Large intestine (tissue), 3 donors: Measurements from ENCODE around the gene AFF3. TPM values are rescaled to one million over a fixed set of nuclear protein-coding genes. Genes with fewer than 3 reads are reported as not detected.

ENCODE experiments used
- DNase-seq, 2 donors: peaks; one replicate each; pipeline versions ENCODE4 v3.0.0 to v3.0.0-alpha.2; 2013
- H3K27ac ChIP-seq: one replicate; pipeline ENCODE4 v1.5.1; 2013; ENCODE audit warnings: low read length
- H3K27me3 ChIP-seq: 2 replicates; pipeline ENCODE4 v1.6.1; 2013; ENCODE audit warnings: low read length; ENCODE audit not compliant: control insufficient read depth, insufficient read depth
- H3K36me3 ChIP-seq: 2 replicates; pipeline ENCODE4 v1.6.1; 2013; ENCODE audit warnings: low read length; ENCODE audit not compliant: control insufficient read depth, insufficient read depth
- H3K4me1 ChIP-seq: one replicate; pipeline ENCODE4 v1.6.1; 2013; ENCODE audit warnings: low read length; ENCODE audit not compliant: control insufficient read depth, insufficient read depth
- H3K4me3 ChIP-seq: one replicate; pipeline ENCODE4 v1.5.1; 2013; ENCODE audit warnings: low read length
- H3K9me3 ChIP-seq: one replicate; pipeline ENCODE4 v1.6.1; 2013; ENCODE audit warnings: mild to moderate bottlenecking, low read depth, low read length, moderate library complexity; ENCODE audit not compliant: control insufficient read depth
- WGBS: methylation state at CpG from one replicate; pipeline ENCODE4 v1.1.5; 2013; ENCODE audit warnings: low lambda C conversion rate; ENCODE audit not compliant: insufficient coverage; 5-methylcytosine and 5-hydroxymethylcytosine counted together
- polyA plus RNA-seq: library from polyadenylated mRNA; unstranded; fragments of 120-200 nt; gene quantifications from one replicate; pipeline ENCODE4 v1.2.1, GENCODE V29; 2013

The AFF3 gene
- polyA plus RNA-seq, 1 donor: 4.8 TPM

GRCh38 chr2:99572373-99573164, 569.8 kb downstream of the AFF3 start:
- H3K36me3 ChIP-seq: no peaks in the 10 kb centered on the region
- no peak overlapping the region for H3K4me3 ChIP-seq
- H3K9me3 ChIP-seq: no peaks in the 10 kb centered on the region
- peaks cover 19% of the 10 kb centered on the region for H3K4me1 ChIP-seq
- whole genome bisulfite sequencing: no CpG with 5 or more reads among the region's 13 CpGs
- DNase-seq: no peak
- H3K27ac ChIP-seq: no peak overlapping the region
- H3K27me3 ChIP-seq: no peaks in the 10 kb centered on the region

- Histone ChIP-seq H3K27me3 (no peaks in the 10 kb centered on the region), H3K9me3 (no peaks in the 10 kb centered on the region), H3K36me3 (no peaks in the 10 kb centered on the region), H3K27ac (no peak overlapping the region), H3K4me1 (peaks cover 19% of the 10 kb centered on the region), H3K4me3 (no peak overlapping the region)
- WGBS: no CpG with 5 or more reads among the region's 2 CpGs
- DNase-seq: no peak
Observed at GRCh38 chr2:99571954-99572353, 570.4 kb downstream of the AFF3 start.

GRCh38 chr2:99571533-99571932, 570.9 kb downstream of the AFF3 start:
- no peaks in the 10 kb centered on the region for H3K9me3 ChIP-seq
- H3K36me3 ChIP-seq: no peaks in the 10 kb centered on the region
- H3K4me3 ChIP-seq: no peak overlapping the region
- H3K4me1 ChIP-seq: peaks cover 19% of the 10 kb centered on the region
- no peak overlapping the region for H3K27ac ChIP-seq
- DNase-seq: no peak
- no CpG with 5 or more reads among the region's 4 CpGs for WGBS
- H3K27me3 ChIP-seq: no peaks in the 10 kb centered on the region

- DNase-seq: no peak
- no peaks in the 10 kb centered on the region for H3K9me3 ChIP-seq
- no CpG with 5 or more reads among the region's 4 CpGs for WGBS
- H3K4me1 ChIP-seq: peaks cover 19% of the 10 kb centered on the region
- H3K4me3 ChIP-seq: no peak overlapping the region
- no peak overlapping the region for H3K27ac ChIP-seq
- H3K27me3 ChIP-seq: no peaks in the 10 kb centered on the region
- H3K36me3 ChIP-seq: no peaks in the 10 kb centered on the region
Observed at GRCh38 chr2:99571021-99571420, 571.4 kb downstream of the AFF3 start.

DNA sequence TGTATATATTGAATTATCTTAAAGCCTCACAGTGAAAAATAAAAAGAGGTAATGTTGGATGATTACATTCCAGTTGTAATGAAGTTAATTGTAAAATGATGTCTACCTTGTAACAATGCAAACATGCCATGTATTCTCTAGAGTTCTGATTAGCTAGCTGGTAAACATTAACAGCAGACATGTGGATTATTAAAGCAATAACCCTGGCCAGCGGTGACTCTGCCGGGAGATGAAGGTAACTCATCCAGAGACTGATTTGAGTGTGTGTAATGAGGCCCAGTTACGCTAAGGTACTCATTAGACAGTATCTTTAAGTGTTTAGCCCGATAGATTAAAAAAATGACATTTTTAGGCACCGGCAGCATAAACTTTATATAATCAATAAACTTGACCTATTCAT, 573.0 kb downstream of the AFF3 start:
- no peaks in the 10 kb centered on the region for H3K27me3 ChIP-seq
- H3K27ac ChIP-seq: no peak overlapping the region
- no peaks in the 10 kb centered on the region for H3K9me3 ChIP-seq
- 28% methylated on average over 2 of the region's 5 CpGs for WGBS
- H3K4me1 ChIP-seq: peaks cover 19% of the 10 kb centered on the region
- DNase-seq: peak; percentile 37 to 69
- H3K36me3 ChIP-seq: no peaks in the 10 kb centered on the region
- no peak overlapping the region for H3K4me3 ChIP-seq

DNA sequence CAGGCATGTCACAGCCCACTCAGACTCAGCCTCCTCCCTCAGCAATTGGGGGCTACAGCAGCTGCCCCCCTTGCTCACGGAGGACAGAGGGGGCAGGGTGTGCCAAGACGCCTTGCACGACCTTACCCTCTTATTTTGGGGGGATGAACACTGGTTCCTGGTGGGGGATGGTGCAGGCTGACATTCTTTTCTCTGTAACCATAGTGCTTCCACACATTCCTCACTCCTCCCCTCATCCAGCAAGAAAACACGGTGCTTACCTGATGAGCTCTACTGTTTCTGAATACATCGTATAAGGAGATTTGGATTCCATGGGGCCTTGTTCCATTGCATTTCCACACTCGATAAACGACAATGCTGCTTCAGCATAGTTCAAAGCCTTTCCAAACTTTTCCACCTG, 577.2 kb downstream of the AFF3 start:
- Histone ChIP-seq H3K27me3 (no peaks in the 10 kb centered on the region), H3K27ac (no peak overlapping the region), H3K9me3 (no peaks in the 10 kb centered on the region), H3K4me3 (no peak overlapping the region), H3K36me3 (no peaks in the 10 kb centered on the region), H3K4me1 (peaks cover 16% of the 10 kb centered on the region)
- WGBS: no CpG with 5 or more reads among the region's 7 CpGs
- DNase-seq: no peak

DNA sequence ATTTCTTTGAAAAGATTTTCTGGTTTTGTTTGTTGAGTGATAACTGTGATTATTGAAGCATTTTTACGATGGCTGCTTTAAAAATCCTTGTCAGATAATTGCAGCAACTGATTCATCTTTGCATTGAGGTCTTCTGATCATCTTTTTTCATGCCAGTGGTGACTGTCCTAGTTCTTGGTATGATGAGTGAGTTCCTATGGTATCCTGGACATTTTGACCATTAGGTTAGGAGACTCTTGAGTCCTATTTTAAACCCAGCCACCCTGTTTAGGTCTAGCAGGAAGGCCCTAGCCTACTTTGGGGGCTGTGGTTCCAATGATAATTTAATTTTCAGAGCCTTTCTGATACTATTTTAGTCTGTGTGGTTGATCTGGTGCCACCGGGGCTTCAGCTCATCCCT, 579.9 kb downstream of the AFF3 start:
- Histone ChIP-seq H3K4me3 (no peak overlapping the region), H3K4me1 (peaks cover 4% of the 10 kb centered on the region), H3K27ac (no peak overlapping the region), H3K27me3 (no peaks in the 10 kb centered on the region), H3K36me3 (no peaks in the 10 kb centered on the region), H3K9me3 (no peaks in the 10 kb centered on the region)
- no peak for DNase-seq
- WGBS: no CpG with 5 or more reads among the region's 2 CpGs

GRCh38 chr2:99561804-99562203, 580.6 kb downstream of the AFF3 start:
- H3K4me1 ChIP-seq: peaks cover 4% of the 10 kb centered on the region
- no peaks in the 10 kb centered on the region for H3K27me3 ChIP-seq
- H3K27ac ChIP-seq: no peak overlapping the region
- WGBS: 80% methylated on average over 3 of the region's 3 CpGs
- DNase-seq: no peak
- no peaks in the 10 kb centered on the region for H3K9me3 ChIP-seq
- H3K4me3 ChIP-seq: no peak overlapping the region
- no peaks in the 10 kb centered on the region for H3K36me3 ChIP-seq

DNA sequence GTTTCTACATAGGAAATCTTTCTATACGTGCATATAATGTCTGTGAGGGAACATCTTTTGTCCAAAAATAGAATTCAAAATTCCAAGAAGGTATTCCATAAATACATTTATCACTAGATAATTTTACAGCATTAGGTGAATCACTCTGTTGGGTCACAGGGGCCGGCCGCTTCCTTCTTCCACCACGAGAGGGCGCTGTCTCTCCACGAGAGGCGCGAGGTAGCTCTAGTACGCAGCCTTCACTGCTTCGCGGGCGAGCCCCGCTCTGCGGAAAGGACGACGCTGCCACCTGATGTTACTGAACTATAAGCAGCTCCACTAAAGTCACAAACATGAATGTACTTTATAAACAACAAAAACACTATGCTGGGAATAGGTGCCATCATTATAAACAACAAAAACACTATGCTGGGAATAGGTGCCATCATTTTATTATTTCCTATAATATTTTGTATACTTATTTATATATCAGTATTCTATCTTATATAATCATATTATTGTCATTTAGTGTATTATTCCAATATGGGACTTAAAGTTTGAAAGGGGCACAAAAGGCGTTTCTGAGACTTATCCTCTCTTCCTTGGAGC, 583.2 kb downstream of the AFF3 start:
- Histone ChIP-seq H3K27ac (no peak overlapping the region), H3K9me3 (no peaks in the 10 kb centered on the region), H3K4me3 (no peak overlapping the region), H3K4me1 (peaks cover 4% of the 10 kb centered on the region), H3K27me3 (peaks cover 8% of the 10 kb centered on the region), H3K36me3 (no peaks in the 10 kb centered on the region)
- DNase-seq: peak; percentile 57 to 67
- WGBS: no CpG with 5 or more reads among the region's 17 CpGs

GRCh38 chr2:99555404-99555803, 587.0 kb downstream of the AFF3 start:
- Histone ChIP-seq H3K4me1 (peaks cover 4% of the 10 kb centered on the region), H3K4me3 (no peak overlapping the region), H3K36me3 (no peaks in the 10 kb centered on the region), H3K27me3 (peaks cover 8% of the 10 kb centered on the region), H3K9me3 (no peaks in the 10 kb centered on the region), H3K27ac (no peak overlapping the region)
- DNase-seq: no peak
- WGBS: no CpG with 5 or more reads among the region's 2 CpGs

DNA sequence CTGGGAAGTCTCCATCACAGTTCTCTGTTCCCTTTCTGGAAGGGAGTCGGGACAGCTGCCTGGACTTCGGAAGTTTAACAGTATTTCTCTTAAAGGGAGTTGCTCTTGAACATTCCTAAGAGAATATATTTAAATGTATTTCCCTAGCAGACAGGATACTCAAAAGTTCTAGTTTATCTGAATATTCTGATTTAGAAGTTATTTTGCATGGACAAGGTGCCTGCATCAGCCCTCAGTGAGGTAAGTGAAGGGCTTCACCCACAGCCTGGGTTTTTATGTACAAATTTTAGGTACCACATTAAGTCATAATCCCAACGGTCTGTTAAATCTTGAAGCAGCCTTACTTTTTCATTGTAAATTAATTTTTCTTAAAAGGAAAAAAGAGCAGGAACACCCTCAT, 587.5 kb downstream of the AFF3 start:
- Histone ChIP-seq H3K4me1 (no peaks in the 10 kb centered on the region), H3K27me3 (peaks cover 8% of the 10 kb centered on the region), H3K9me3 (no peaks in the 10 kb centered on the region), H3K4me3 (no peak overlapping the region), H3K27ac (no peak overlapping the region), H3K36me3 (no peaks in the 10 kb centered on the region)
- no CpG with 5 or more reads among the region's 3 CpGs for WGBS
- no peak for DNase-seq
